ENCODE data around the gene HMCN1. TPM values are rescaled to one million over a fixed set of nuclear protein-coding genes. Genes with fewer than 3 reads are reported as not detected.

Gene HMCN1
- total RNA-seq, 2 donors from 2014 or later: 6.5 to 7.4 TPM

DNA sequence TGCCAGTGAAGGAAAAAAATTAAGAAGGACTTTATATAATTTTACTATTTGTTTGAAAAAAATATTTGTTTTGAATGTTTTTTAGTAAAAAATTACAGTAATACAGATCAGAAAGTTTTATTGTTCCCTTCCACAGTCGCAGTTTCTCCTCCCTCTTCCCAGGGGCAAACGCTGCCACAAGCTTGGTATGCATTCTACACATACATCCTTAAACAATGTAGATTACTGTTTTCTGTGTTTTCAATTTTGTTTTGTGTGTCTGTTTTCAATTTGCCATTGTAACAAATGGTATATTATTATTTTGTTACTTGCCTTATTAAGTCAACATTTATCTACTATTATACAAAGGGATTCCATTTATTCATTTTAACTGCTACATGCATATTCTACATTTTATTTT is 257.1 kb downstream of the HMCN1 start:
- H3K4me3 ChIP-seq (ENCODE audit: low read length): no peak overlapping the region
- H3K9me3 ChIP-seq (ENCODE audit: control insufficient read depth, low read length): no peaks in the 10 kb centered on the region
- 92% methylated on average over 2 of the region's 2 CpGs; no CpG with 5 or more reads in 1 of the 2 experiments for WGBS, 2 experiments (ENCODE audit: insufficient coverage in 1 of 2, insufficient read length in 1 of 2)
- no peaks in the 10 kb centered on the region for H3K9me3 Mint-ChIP-seq
- no peak overlapping the region for H3K9ac ChIP-seq (ENCODE audit: extremely low read depth, low read length, poor library complexity, severe bottlenecking)
- TF ChIP-seq CTCF (conservative IDR thresholded peaks at IDR 0.05): no peak
- H3K27ac ChIP-seq (ENCODE audit: low read depth, low read length): no peak overlapping the region
- H3K27me3 Mint-ChIP-seq (ENCODE audit: insufficient read depth): no peaks in the 10 kb centered on the region
- no peaks in the 10 kb centered on the region for H3K27me3 ChIP-seq (ENCODE audit: control insufficient read depth, insufficient read depth, low read length, poor library complexity, severe bottlenecking)
- no peaks in the 10 kb centered on the region for H3K36me3 ChIP-seq (ENCODE audit: control insufficient read depth, insufficient read depth, low read length)
- H3K4me1 Mint-ChIP-seq: no peaks in the 10 kb centered on the region
- H3K36me3 Mint-ChIP-seq (ENCODE audit: low read depth): no peaks in the 10 kb centered on the region
- no peak overlapping the region for H3K4me3 Mint-ChIP-seq
- H3K27ac Mint-ChIP-seq: no peak overlapping the region
- no peak for DNase-seq
- no peaks in the 10 kb centered on the region for H3K4me1 ChIP-seq (ENCODE audit: control insufficient read depth, insufficient read depth, low read length)

DNA sequence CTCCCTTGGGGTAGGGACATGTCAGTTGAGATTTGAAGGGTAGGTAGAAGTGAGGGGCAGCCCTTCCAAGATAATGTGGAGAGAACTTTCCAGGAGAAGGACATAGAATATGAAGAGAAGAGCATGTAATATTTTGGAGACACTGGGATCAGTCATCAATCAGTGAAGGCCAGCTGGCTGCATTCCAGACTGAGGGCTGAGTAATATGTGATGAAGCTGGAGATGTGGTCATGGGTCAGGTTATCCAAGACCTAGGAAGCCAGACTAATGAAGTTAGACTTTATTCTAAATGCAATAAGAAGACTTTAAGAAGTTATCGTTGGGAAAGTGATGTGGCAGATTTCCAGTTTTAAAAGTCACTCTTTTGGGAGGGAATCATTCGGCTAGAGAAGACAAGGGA is 262.0 kb downstream of the HMCN1 start:
- no peaks in the 10 kb centered on the region for H3K9me3 ChIP-seq (ENCODE audit: control insufficient read depth, low read length)
- H3K4me1 ChIP-seq (ENCODE audit: control insufficient read depth, insufficient read depth, low read length): no peaks in the 10 kb centered on the region
- H3K27me3 ChIP-seq (ENCODE audit: control insufficient read depth, insufficient read depth, low read length, poor library complexity, severe bottlenecking): no peaks in the 10 kb centered on the region
- Mint-ChIP-seq H3K9me3 (no peaks in the 10 kb centered on the region), H3K4me1 (no peaks in the 10 kb centered on the region), H3K4me3 (no peak overlapping the region), H3K27me3 (ENCODE audit: insufficient read depth) (no peaks in the 10 kb centered on the region), H3K27ac (no peak overlapping the region), H3K36me3 (ENCODE audit: low read depth) (no peaks in the 10 kb centered on the region)
- no peak overlapping the region for H3K4me3 ChIP-seq (ENCODE audit: low read length)
- DNase-seq: no peak
- H3K9ac ChIP-seq (ENCODE audit: extremely low read depth, low read length, poor library complexity, severe bottlenecking): no peak overlapping the region
- H3K27ac ChIP-seq (ENCODE audit: low read depth, low read length): no peak overlapping the region
- no peak for TF ChIP-seq CTCF (conservative IDR thresholded peaks at IDR 0.05)
- H3K36me3 ChIP-seq (ENCODE audit: control insufficient read depth, insufficient read depth, low read length): no peaks in the 10 kb centered on the region
- WGBS, 2 experiments (ENCODE audit: insufficient coverage in 1 of 2, insufficient read length in 1 of 2): 92 to 95% methylated on average over 2 of the region's 2 CpGs

- WGBS, 2 experiments (ENCODE audit: insufficient coverage in 1 of 2, insufficient read length in 1 of 2): 82 to 100% methylated on average over 1 to 2 of the region's 2 CpGs
- no peaks in the 10 kb centered on the region for H3K9me3 ChIP-seq (ENCODE audit: control insufficient read depth, low read length)
- Mint-ChIP-seq H3K4me3 (no peak overlapping the region), H3K4me1 (no peaks in the 10 kb centered on the region), H3K9me3 (no peaks in the 10 kb centered on the region), H3K27me3 (ENCODE audit: insufficient read depth) (no peaks in the 10 kb centered on the region), H3K36me3 (ENCODE audit: low read depth) (no peaks in the 10 kb centered on the region), H3K27ac (no peak overlapping the region)
- DNase-seq: peak; percentile 55
- no peak overlapping the region for H3K27ac ChIP-seq (ENCODE audit: low read depth, low read length)
- H3K27me3 ChIP-seq (ENCODE audit: control insufficient read depth, insufficient read depth, low read length, poor library complexity, severe bottlenecking): no peaks in the 10 kb centered on the region
- H3K4me1 ChIP-seq (ENCODE audit: control insufficient read depth, insufficient read depth, low read length): no peaks in the 10 kb centered on the region
- peak; percentile 57 for TF ChIP-seq CTCF (conservative IDR thresholded peaks at IDR 0.05)
- H3K36me3 ChIP-seq (ENCODE audit: control insufficient read depth, insufficient read depth, low read length): no peaks in the 10 kb centered on the region
- no peak overlapping the region for H3K9ac ChIP-seq (ENCODE audit: extremely low read depth, low read length, poor library complexity, severe bottlenecking)
- H3K4me3 ChIP-seq (ENCODE audit: low read length): no peak overlapping the region
Measured at GRCh38 chr1:185998391-185998790, 264.2 kb downstream of the HMCN1 start.

All from endodermal cell (in vitro differentiated cells).